Right hindlimb (tissue), 1 donor: ENCODE data around the gene S100A7.
"Not testable (repeated sequence)": the region's sequence is repeated elsewhere in the genome, so short reads cannot be mapped to it uniquely, and the experiment has no call there.

Source experiments
- DNase-seq: peaks from one replicate; pipeline ENCODE4 v3.0.0-alpha.2; 2018

S100A7 gene

GRCh38 chr1:153475282-153475681 is 14.8 kb upstream of the S100A7 start:
- DNase-seq, result no peak

- no peak for DNase-seq
Observed at GRCh38 chr1:153474347-153474746, 13.9 kb upstream of the S100A7 start.

GRCh38 chr1:153470707-153471106 is 10.3 kb upstream of the S100A7 start:
- DNase-seq, result no peak

GRCh38 chr1:153466908-153467307 is 6.5 kb upstream of the S100A7 start:
- no peak for DNase-seq

- DNase-seq, result peak; percentile 45
Observed at GRCh38 chr1:153465811-153466636, 5.6 kb upstream of the S100A7 start.

GRCh38 chr1:153462741-153463140 is 2.3 kb upstream of the S100A7 start:
- DNase-seq, result not testable (repeated sequence)

- DNase-seq, result no peak
Observed at GRCh38 chr1:153459655-153460054, 796 bp downstream of the S100A7 start.

- DNase-seq, result no peak
Observed at GRCh38 chr1:153456396-153456795, 4.1 kb downstream of the S100A7 start.

- not testable (repeated sequence) for DNase-seq
Observed at GRCh38 chr1:153448851-153449250, 11.6 kb downstream of the S100A7 start.

GRCh38 chr1:153447498-153448170 is 12.8 kb downstream of the S100A7 start:
- DNase-seq, result no peak

GRCh38 chr1:153444078-153444477 is 16.4 kb downstream of the S100A7 start:
- DNase-seq, result no peak

- DNase-seq, result no peak
Observed at GRCh38 chr1:153443486-153443885, 17.0 kb downstream of the S100A7 start.

GRCh38 chr1:153441238-153441755 is 19.2 kb downstream of the S100A7 start:
- no peak for DNase-seq

GRCh38 chr1:153439273-153439672 is 21.2 kb downstream of the S100A7 start:
- no peak for DNase-seq

GRCh38 chr1:153438599-153438998 is 21.9 kb downstream of the S100A7 start:
- no peak for DNase-seq

- no peak for DNase-seq
Observed at GRCh38 chr1:153437236-153437635, 23.2 kb downstream of the S100A7 start.

- no peak for DNase-seq
Observed at GRCh38 chr1:153434746-153435455, 25.6 kb downstream of the S100A7 start.

- no peak for DNase-seq
Observed at GRCh38 chr1:153432874-153433681, 27.4 kb downstream of the S100A7 start.

GRCh38 chr1:153431928-153432327 is 28.5 kb downstream of the S100A7 start:
- no peak for DNase-seq

- DNase-seq, result no peak
Observed at GRCh38 chr1:153431427-153431826, 29.0 kb downstream of the S100A7 start.

- DNase-seq, result no peak
Observed at GRCh38 chr1:153431002-153431401, 29.4 kb downstream of the S100A7 start.

- DNase-seq, result no peak
Observed at GRCh38 chr1:153430561-153430960, 29.9 kb downstream of the S100A7 start.

GRCh38 chr1:153430166-153430553 is 30.3 kb downstream of the S100A7 start:
- no peak for DNase-seq
